H1 (cell line): ENCODE results near the gene PRR5L. TPM values are rescaled to one million over a fixed set of nuclear protein-coding genes. Genes with fewer than 3 reads are reported as not detected.

Experiments used
- CTCF ChIA-PET: fragments of 300-600 bp; sonication (Branson Sonifier 250); formaldehyde crosslinking; loops from one replicate; lab custom pipeline; 2021; ENCODE audit not compliant: partially characterized antibody; lab: Charles Lee
- POLR2A ChIA-PET: fragments of 300-600 bp; sonication (Branson Sonifier 250); formaldehyde crosslinking; loops from one replicate; lab custom pipeline; 2021; ENCODE audit warnings: inconsistent platforms; ENCODE audit not compliant: partially characterized antibody; lab: Charles Lee
- DNase-seq, 2 experiments: peaks; one replicate each; pipeline versions ENCODE4 v3.0.0 to v3.0.0-alpha.2; 2010 to 2022; ENCODE audit warnings: low spot score in 2 of 2, low read depth in 1 of 2, mixed read lengths in 1 of 2
- FAIRE-seq: peaks from 2 replicates; lab custom pipeline; 2011; peaks lifted over from hg19 to GRCh38; lab: Jason Lieb, UNC
- H2AFZ ChIP-seq: 2 replicates; pipeline ENCODE4 v1.8.1; 2012; ENCODE audit warnings: low read length, inconsistent platforms
- H2AK5ac ChIP-seq: 2 replicates; pipeline ENCODE4 v1.6.1; 2013; ENCODE audit warnings: low read depth, low read length
- H2BK120ac ChIP-seq: replicated peaks from 2 replicates; pipeline ENCODE3; 2013; ENCODE audit warnings: low read depth, low read length, inconsistent platforms
- H2BK12ac ChIP-seq: 2 replicates; pipeline ENCODE4 v1.6.1; 2013; ENCODE audit warnings: low read depth, low read length
- H2BK15ac ChIP-seq: 2 replicates; pipeline ENCODE4 v1.6.1; 2013; ENCODE audit warnings: low read length
- H2BK20ac ChIP-seq: 2 replicates; pipeline ENCODE4 v1.6.1; 2013; ENCODE audit warnings: low read length
- H2BK5ac ChIP-seq: 2 replicates; pipeline ENCODE4 v1.6.1; 2013; ENCODE audit warnings: low read depth, low read length
- H3K14ac ChIP-seq: 2 replicates; pipeline ENCODE4 v1.6.1; 2013; ENCODE audit warnings: inconsistent platforms; ENCODE audit not compliant: insufficient read length
- H3K18ac ChIP-seq: 2 replicates; pipeline ENCODE4 v1.6.1; 2013; ENCODE audit warnings: low read length; ENCODE audit errors: extremely low read depth
- H3K23ac ChIP-seq: 2 replicates; pipeline ENCODE4 v1.6.1; 2013; ENCODE audit warnings: inconsistent platforms; ENCODE audit not compliant: insufficient read length
- H3K23me2 ChIP-seq: 2 replicates; pipeline ENCODE4 v1.6.1; 2013; ENCODE audit warnings: low read depth, low read length
- H3K27ac ChIP-seq: 2 replicates; pipeline ENCODE4 v1.6.1; 2011; ENCODE audit warnings: low read depth, low read length, inconsistent platforms
- H3K27me3 ChIP-seq, 4 experiments: replicated peaks in 1 of 4; 1 replicate in 1 of 4; 2 replicates in 3 of 4; pipeline versions ENCODE4 v1.6.1 to v1.8.1; 2011 to 2013; ENCODE audit warnings: low read length in 3 of 4, mild to moderate bottlenecking in 3 of 4, inconsistent platforms in 2 of 4, mixed read lengths in 2 of 4, moderate library complexity in 1 of 4; ENCODE audit not compliant: control insufficient read depth in 3 of 4, insufficient read depth in 3 of 4; ENCODE audit errors: extremely low read depth in 1 of 4
- H3K36me3 ChIP-seq, 4 experiments: 2 replicates each; pipeline versions ENCODE4 v1.6.1 to v1.8.1; 2011 to 2013; ENCODE audit warnings: mild to moderate bottlenecking in 4 of 4, low read length in 3 of 4, moderate library complexity in 2 of 4, control low read depth in 1 of 4, inconsistent platforms in 1 of 4; ENCODE audit not compliant: insufficient read depth in 4 of 4, control insufficient read depth in 2 of 4
- H3K4ac ChIP-seq: replicated peaks from 2 replicates; pipeline ENCODE3; 2013; ENCODE audit warnings: low read length, low read depth, mixed read lengths, inconsistent platforms; ENCODE audit not compliant: insufficient read length
- H3K4me1 ChIP-seq, 4 experiments: replicated peaks in 1 of 4; 1 replicate in 1 of 4; 2 replicates in 3 of 4; pipeline versions ENCODE4 v1.6.1 to v1.8.1; 2011 to 2013; ENCODE audit warnings: low read length in 3 of 4, inconsistent platforms in 2 of 4, mixed read lengths in 1 of 4; ENCODE audit not compliant: insufficient read depth in 4 of 4, control insufficient read depth in 3 of 4
- H3K4me2 ChIP-seq, 2 experiments: 2 replicates each; pipeline versions ENCODE4 v1.6.1 to v1.8.1; 2011 to 2013; ENCODE audit warnings: low read depth in 2 of 2, low read length in 2 of 2, control low read depth in 1 of 2, inconsistent platforms in 1 of 2, mild to moderate bottlenecking in 1 of 2; ENCODE audit not compliant: insufficient read depth in 1 of 2
- H3K4me3 ChIP-seq, 4 experiments: fragments of 200-600, 300-600 bp in 1 of 4; sonication (generic), shearing (Covaris generic), sonication (Bioruptor Twin) in 1 of 4; 2 replicates each; pipeline versions ENCODE4 v1.5.1 to v1.8.1; 2011 to 2016; ENCODE audit warnings: low read length in 4 of 4, low read depth in 3 of 4, control low read depth in 2 of 4, inconsistent platforms in 2 of 4, mild to moderate bottlenecking in 2 of 4, mixed read lengths in 1 of 4, moderate library complexity in 1 of 4; ENCODE audit not compliant: insufficient read depth in 2 of 4; ENCODE audit errors: extremely low read depth in 1 of 4
- H3K56ac ChIP-seq: replicated peaks from 2 replicates; pipeline ENCODE3; 2013; ENCODE audit warnings: low read depth, mild to moderate bottlenecking, mixed read lengths, low read length, inconsistent platforms; ENCODE audit not compliant: insufficient read length
- H3K79me1 ChIP-seq: 2 replicates; pipeline ENCODE4 v1.6.1; 2013; ENCODE audit warnings: low read depth, low read length, control low read depth
- H3K79me2 ChIP-seq, 2 experiments: 2 replicates each; pipeline versions ENCODE4 v1.6.1 to v1.8.1; 2012 to 2013; ENCODE audit warnings: low read length in 2 of 2, mild to moderate bottlenecking in 2 of 2, inconsistent platforms in 1 of 2; ENCODE audit not compliant: insufficient read depth in 2 of 2, control insufficient read depth in 1 of 2
- H3K9ac ChIP-seq, 4 experiments: replicated peaks in 1 of 4; 1 replicate in 1 of 4; 2 replicates in 3 of 4; pipeline versions ENCODE4 v1.6.1 to v1.8.1; 2011 to 2013; ENCODE audit warnings: low read depth in 3 of 4, low read length in 3 of 4, control low read depth in 2 of 4, mild to moderate bottlenecking in 2 of 4, moderate library complexity in 2 of 4, inconsistent platforms in 1 of 4; ENCODE audit errors: extremely low read depth in 1 of 4
- H3K9me3 ChIP-seq, 2 experiments: 2 replicates each; pipeline versions ENCODE4 v1.6.1 to v1.8.1; 2012 to 2013; ENCODE audit warnings: mild to moderate bottlenecking in 2 of 2, moderate library complexity in 2 of 2, control low read depth in 1 of 2, inconsistent platforms in 1 of 2, low read depth in 1 of 2, low read length in 1 of 2, mixed read lengths in 1 of 2; ENCODE audit not compliant: insufficient read depth in 2 of 2
- H4K20me1 ChIP-seq, 2 experiments: replicated peaks in 1 of 2; 2 replicates each; pipeline versions ENCODE3 to v1.8.1; 2011 to 2013; ENCODE audit warnings: inconsistent platforms in 2 of 2, low read length in 2 of 2, mild to moderate bottlenecking in 1 of 2; ENCODE audit not compliant: insufficient read depth in 2 of 2, control insufficient read depth in 1 of 2
- H4K5ac ChIP-seq: 2 replicates; pipeline ENCODE4 v1.6.1; 2013; ENCODE audit warnings: low read length, low read depth, mixed read lengths, inconsistent platforms; ENCODE audit not compliant: insufficient read length
- H4K8ac ChIP-seq: 2 replicates; pipeline ENCODE4 v1.8.0; 2013; ENCODE audit warnings: mild to moderate bottlenecking, moderate library complexity, low read length, inconsistent platforms; ENCODE audit not compliant: insufficient read depth; ENCODE audit errors: extremely low read depth
- H4K91ac ChIP-seq: replicated peaks from 2 replicates; pipeline ENCODE3; 2013; ENCODE audit warnings: low read length, mixed read lengths, inconsistent platforms; ENCODE audit not compliant: insufficient read length
- GTF2F1 ChIP-seq: IDR thresholded peaks from 2 replicates; pipeline ENCODE4 v1.6.1; 2012; ENCODE audit warnings: low read depth, low read length, improper control_type of control experiment, borderline replicate concordance
- RFX5 ChIP-seq: IDR thresholded peaks from 2 replicates; pipeline ENCODE4 v1.6.1; 2011; ENCODE audit warnings: low read depth, low read length, improper control_type of control experiment, borderline replicate concordance
- WGBS, 2 experiments: shearing (Covaris generic) in 1 of 2; methylation state at CpG; one replicate each; pipeline versions ENCODE4 v1.1.6 to v1.1.7; 2013 to 2015; ENCODE audit warnings: low lambda C conversion rate in 2 of 2, mixed read lengths in 2 of 2, inconsistent platforms in 1 of 2, low coverage in 1 of 2, missing lambda C conversion rate in 1 of 2; ENCODE audit not compliant: insufficient replicate concordance in 2 of 2, insufficient coverage in 1 of 2, insufficient read length in 1 of 2; ENCODE audit errors: extremely low coverage in 1 of 2, missing lambda C conversion rate in 1 of 2; 5-methylcytosine and 5-hydroxymethylcytosine counted together
- polyA plus RNA-seq, 7 experiments: library from polyadenylated mRNA; depleted of rRNA in 3 of 7; stranded (reverse) in 5 of 7; unstranded in 2 of 7; fragments of >200 nt in 5 of 7; fragments of 200-250 nt in 2 of 7; gene quantifications; 1 replicate in 5 of 7; 2 replicates in 1 of 7; 4 replicates in 1 of 7; pipeline versions ENCODE4 v1.2.1 to v1.2.3, GENCODE V29; 2011 to 2013; ENCODE audit warnings: missing spikeins in 2 of 7, mixed read lengths in 2 of 7
- total RNA-seq: library from RNA; stranded (reverse); fragmentation: NEBNext Ultra II Directional; extraction: Animal tissue kit (Norgen Biotek cat#: 25700); gene quantifications from 2 replicates; pipeline ENCODE4 v1.2.1, GENCODE V29; 2021

The PRR5L gene
- total and polyA plus RNA-seq, 2 of the 8 experiments (the other 6 are each of a cell fraction or from before 2014, with no cell fraction given): 6.6 to 10.1 TPM

GRCh38 chr11:36431429-36432092, 135.5 kb downstream of the PRR5L start:
- no peak overlapping the region for H2AK5ac ChIP-seq
- no peaks in the 10 kb centered on the region for H3K4me1 ChIP-seq
- no peak for TF ChIP-seq RFX5
- no peak for TF ChIP-seq GTF2F1
- CTCF ChIA-PET: interaction anchor here (0.6 to 1.9 kb wide), 7 partner anchors 20 to 609 kb away, joined by 3 to 4 read pairs (median 3); no protein-coding TSS in a partner anchor
- H2BK120ac ChIP-seq: no peak overlapping the region
- no peak overlapping the region for H3K56ac ChIP-seq
- no peaks in the 10 kb centered on the region for H3K79me1 ChIP-seq
- H2BK12ac ChIP-seq: no peak overlapping the region
- no peak overlapping the region for H4K5ac ChIP-seq
- no peaks in the 10 kb centered on the region for H3K79me2 ChIP-seq
- no peak overlapping the region for H3K9ac ChIP-seq
- H2BK5ac ChIP-seq: no peak overlapping the region
- no peak overlapping the region for H2AFZ ChIP-seq
- WGBS, 2 experiments: 92% methylated on average over 11 of the region's 11 CpGs; no CpG with 5 or more reads in 1 of the 2 experiments
- no peak overlapping the region for H3K14ac ChIP-seq
- no peak overlapping the region for H3K27ac ChIP-seq
- no peaks in the 10 kb centered on the region for H3K23me2 ChIP-seq
- peaks cover 0 to 3% of the 10 kb centered on the region in 2 experiments for H4K20me1 ChIP-seq
- H3K23ac ChIP-seq: no peak overlapping the region
- H4K8ac ChIP-seq: no peak overlapping the region
- no peak overlapping the region for H3K4me2 ChIP-seq
- POLR2A ChIA-PET: no interaction called here
- no peak overlapping the region for H2BK20ac ChIP-seq
- no peak overlapping the region for H3K4ac ChIP-seq
- no peak overlapping the region for H2BK15ac ChIP-seq
- H3K9me3 ChIP-seq: no peaks in the 10 kb centered on the region
- no peak overlapping the region for H3K18ac ChIP-seq
- H4K91ac ChIP-seq: no peak overlapping the region
- FAIRE-seq (no peak), DNase-seq (no peak)
- no peak overlapping the region for H3K4me3 ChIP-seq
- no peaks in the 10 kb centered on the region for H3K27me3 ChIP-seq
- no peaks in the 10 kb centered on the region for H3K36me3 ChIP-seq
